Islet precursor cell (in vitro differentiated cells): ENCODE results near the gene ZNF324B.
A peak's percentile ranks its signal among the peaks of the same experiment; 100 is the strongest.
"Not testable (repeated sequence)": the region's sequence is repeated elsewhere in the genome, so short reads cannot be mapped to it uniquely, and the experiment has no call there.

ENCODE experiments used
- DNase-seq: peaks from one replicate; pipeline ENCODE4 v3.0.0-alpha.2; 2018

ZNF324B gene

DNA sequence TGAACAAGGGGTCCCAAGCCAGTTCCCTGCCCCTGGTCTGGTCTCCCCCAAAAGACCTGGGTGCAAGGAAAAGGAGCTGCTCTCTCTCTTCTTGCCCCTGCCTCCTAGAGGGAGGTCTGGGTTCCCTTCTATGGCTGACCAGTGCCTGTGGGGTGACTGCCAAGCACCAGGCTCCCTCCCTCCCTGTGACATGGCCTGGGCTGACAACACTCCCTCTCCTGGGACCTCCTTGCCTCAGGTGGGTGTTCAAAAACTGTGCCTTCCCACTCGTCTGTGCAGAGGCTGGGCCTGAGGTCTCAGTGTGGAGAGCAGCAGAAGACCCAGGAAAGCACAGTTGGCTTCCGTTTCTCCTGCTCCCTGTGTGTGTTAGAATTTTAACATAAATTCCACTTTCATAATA lies 29.4 kb downstream of the ZNF324B start:
- DNase-seq, result no peak

DNA sequence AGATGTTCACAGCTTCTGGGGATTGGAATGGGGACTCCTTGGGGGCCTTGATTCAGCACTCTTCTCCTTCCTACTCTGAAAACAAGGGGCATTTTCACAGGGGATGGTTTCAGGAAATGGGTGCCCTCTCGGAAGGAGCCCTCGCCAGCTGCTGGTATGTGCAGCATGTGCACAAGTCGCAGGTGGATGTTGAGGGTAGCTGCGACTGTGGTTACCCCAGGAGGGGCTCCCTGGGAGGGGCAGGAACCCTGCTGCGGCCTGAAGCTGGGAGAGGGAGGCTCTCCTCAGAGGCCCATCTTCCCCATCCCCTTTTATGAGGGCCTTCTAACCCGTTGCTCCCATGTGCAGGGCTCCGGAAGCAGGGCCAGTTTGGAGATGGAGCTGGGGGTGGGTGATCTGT lies 30.9 kb downstream of the ZNF324B start:
- no peak for DNase-seq

DNA sequence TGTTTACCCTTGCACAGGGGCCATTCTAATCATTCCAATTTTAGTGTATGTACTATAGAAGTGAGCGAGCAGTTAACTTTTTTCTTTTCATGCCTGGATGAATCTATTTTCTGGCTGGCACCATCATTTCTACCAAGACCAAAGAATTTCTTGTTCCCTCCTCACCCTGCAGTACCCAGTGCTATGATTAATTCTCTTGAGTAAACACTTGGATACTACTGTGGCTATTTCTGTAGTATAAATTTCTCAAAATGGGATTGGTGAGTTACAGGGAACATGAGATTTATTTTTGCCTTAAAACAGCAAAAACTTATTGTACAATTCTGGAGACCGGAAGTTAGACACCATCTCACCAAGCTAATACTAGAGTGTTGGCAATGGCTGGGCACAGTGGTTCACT lies 32.4 kb downstream of the ZNF324B start:
- DNase-seq, result no peak

DNA sequence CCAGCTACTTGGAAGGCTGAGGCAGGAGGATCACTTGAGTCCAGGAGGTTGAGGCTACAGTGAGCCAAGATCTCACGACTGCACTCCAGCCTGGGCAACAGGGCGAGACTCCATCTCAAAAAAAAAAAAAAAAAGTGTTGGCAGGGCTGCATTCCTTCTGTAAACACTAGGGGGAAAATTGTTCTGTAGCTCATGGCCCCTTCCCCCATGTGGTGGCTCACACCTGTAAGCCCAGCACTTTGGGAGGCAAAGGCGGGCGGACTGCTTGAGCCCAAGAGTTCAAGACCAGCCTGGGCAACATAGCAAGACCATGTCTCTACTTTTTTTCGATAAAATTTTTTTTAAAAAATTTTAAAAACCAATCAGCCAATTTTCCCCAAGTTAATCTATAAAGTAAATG lies 32.9 kb downstream of the ZNF324B start:
- not testable (repeated sequence) for DNase-seq

DNA sequence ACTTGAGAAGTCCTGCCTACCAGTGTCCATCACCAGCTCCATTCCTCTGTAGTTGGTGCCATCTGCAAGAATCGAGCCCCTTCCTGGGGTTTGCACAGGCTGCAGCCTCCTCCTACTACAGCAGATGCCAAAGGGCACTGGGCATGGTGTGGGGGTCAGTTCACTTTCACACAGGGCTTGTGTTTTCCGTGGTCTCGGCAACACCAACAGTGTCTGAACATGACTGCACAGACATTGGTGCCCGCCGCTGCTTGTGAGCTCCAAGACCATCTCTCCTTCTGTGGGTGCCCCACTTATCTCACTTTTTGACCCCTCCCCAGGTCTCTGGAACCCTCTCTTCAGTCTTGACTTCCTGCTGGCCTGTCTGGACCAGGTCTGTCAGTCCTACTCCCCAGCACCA lies 40.0 kb downstream of the ZNF324B start:
- DNase-seq, result no peak

DNA sequence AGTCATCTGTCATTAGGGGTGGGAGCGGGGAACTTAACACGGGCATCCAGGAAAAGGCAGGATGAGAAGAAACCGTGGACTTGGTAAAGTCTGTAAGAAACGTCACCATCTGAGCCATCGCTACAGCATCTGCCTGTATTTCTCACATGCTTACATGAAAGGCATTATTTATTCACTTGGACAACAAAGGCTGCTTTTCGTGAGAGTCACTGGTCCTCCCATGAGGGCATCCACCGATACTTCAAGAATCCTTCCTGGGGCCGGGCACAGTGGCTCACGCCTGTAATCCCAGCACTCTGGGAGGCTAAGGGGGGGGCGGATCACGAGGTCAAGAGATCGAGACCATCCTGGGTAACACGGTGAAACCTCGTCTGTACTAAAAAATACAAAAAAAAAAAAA lies 40.8 kb downstream of the ZNF324B start:
- no peak for DNase-seq

DNA sequence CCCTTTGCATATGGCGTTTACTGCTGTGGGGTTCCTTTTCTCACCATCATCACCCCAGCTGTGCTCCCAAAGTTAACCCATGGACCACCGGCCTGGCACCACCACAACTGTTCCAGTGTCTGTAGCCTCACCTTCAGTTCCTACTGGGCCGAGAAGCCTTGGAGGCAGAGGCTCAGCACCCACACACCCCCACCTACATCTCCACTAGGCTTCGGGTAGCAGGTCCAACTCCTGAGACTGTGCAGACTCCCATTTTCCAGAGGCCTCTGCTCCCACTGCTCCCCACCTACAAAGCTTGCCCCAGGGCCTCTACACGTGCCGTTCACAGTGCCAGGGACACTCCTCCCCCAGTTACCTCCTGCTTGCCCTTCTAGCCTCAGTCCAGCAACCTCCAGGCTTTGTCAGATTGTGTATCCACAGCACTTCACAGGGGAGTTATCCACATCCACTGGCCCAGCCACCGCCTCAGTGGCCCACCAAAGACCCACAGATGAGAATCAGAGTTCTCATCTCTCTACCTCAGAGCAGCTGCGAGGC lies 46.3 kb downstream of the ZNF324B start:
- peak; percentile 50 for DNase-seq

DNA sequence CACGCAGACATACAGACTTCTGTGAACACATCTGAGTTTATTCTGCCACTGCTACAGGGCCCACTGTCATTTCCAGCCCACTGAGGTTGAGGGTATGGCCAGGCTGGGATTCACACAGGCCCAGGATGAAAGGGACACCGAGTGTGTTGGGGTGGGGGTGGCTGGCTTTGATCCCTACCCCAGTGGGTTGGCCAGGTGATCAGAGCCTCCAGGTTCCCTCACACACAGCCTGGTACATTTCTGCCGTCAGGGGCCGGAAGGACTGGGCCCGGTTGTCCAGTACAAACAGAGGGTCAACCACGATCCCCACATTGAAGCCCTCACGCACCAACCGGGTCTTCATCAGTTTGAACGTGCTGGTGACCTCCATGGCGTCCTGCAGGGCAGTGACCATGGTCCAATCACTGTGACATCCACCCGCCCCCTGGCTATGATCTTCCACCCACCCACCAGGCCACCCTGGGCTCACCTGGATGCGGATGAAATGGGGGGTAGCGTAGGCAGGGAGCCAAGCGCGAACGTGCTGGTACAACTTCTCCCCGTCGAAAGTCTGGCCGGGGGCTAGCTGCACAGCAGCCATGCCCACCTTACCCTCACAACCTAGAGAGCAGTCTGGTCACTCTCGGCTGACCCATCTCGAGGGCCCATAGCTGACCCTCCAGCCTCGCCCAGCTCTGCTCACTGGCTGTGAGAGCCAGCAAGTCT lies 47.0 kb downstream of the ZNF324B start:
- peak; percentile 48 for DNase-seq

DNA sequence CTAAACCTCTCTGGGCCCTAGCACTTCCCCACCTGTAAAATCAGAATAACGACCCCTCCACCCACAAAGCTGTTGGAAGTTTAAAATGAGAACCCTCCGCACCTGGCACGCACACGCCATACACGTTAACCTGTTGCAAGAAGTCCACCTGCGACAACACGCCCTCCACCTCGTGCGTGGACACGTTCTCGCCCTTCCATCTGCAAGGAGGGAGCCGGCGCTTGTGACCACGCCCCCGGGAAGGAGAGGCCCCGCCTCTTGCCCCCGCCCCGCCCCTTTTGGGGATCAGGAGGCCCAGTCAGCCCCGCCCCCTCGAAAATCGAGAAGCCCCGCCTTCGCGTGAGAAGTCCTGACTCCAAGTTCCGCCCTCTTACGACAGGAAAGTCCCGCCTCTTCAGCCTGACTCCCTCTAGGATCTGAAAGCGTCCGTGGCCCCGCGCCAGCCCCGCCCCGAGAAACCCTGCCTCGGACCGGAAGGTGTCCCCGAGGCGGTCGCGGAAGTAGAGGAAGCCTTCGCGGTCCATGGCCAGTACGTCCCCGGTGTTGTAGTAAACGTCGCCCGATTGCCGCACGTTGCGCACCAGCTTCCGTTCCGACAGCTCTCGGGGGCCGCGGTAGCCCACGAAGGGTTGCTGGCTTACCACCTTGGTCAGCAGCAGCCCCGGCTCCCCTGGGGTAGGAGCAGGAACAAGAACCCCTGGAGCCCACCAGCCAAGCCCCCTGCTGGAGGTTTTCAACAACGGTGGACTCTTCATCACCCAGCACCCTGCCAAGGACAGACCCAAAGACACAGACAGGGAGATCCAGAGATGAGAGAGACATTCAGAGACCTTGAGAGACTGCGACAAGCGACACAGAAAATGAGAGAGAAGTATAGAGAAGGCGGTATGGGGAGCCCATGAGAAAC lies 47.9 kb downstream of the ZNF324B start:
- DNase-seq, result peak; percentile 99

DNA sequence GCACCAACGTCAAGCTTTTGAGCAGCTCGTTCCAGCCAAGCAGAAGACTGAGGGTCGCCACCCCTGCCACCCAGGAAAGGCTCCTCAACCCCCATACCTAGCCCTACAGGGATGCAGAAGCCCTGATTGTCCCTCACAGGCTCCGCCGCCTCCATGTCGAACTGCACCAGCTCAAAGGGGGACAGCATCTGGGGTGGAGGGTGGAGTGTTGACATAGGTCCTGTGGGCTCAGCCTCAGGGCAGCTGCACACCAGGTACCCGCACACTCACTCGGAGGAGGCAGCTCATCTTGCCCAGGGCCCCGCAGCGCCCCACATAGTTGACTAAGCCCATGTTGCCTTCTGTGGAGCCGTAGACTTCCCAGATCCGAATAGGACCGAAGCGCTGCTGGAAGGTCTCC lies 48.8 kb downstream of the ZNF324B start:
- no peak for DNase-seq
